Lung (tissue), 12 donors: ENCODE measurements around the gene BCL7A. TPM values are rescaled to one million over a fixed set of nuclear protein-coding genes. Genes with fewer than 3 reads are reported as not detected.

Source experiments
- ATAC-seq: fragments of 200-7000 bp; cut with Tn5 transposase; one replicate; pipeline ENCODE4 v1.9.1; 2020; ENCODE audit warnings: moderate number of reproducible peaks; ENCODE audit not compliant: insufficient read depth, low FRiP score
- DNase-seq, 3 donors: peaks; one replicate each; pipeline ENCODE4 v3.0.0-alpha.2; 2013 to 2017
- H3K27ac ChIP-seq, 2 donors: one replicate each; pipeline ENCODE4 v1.5.1; 2013; ENCODE audit warnings: mild to moderate bottlenecking in 2 of 2, moderate library complexity in 2 of 2, control low read depth in 1 of 2, inconsistent platforms in 1 of 2, low read depth in 1 of 2, low read length in 1 of 2
- H3K27me3 ChIP-seq, 3 donors: one replicate each; pipeline ENCODE4 v1.5.1; 2013; ENCODE audit warnings: low read length in 2 of 3; ENCODE audit not compliant: control insufficient read depth in 3 of 3, insufficient read depth in 3 of 3
- H3K36me3 ChIP-seq, 4 donors: one replicate each; pipeline ENCODE4 v1.5.1; 2013; ENCODE audit warnings: low read length in 4 of 4, mild to moderate bottlenecking in 1 of 4, moderate library complexity in 1 of 4; ENCODE audit not compliant: control insufficient read depth in 4 of 4, insufficient read depth in 4 of 4
- H3K4me1 ChIP-seq, 5 donors: one replicate each; pipeline ENCODE4 v1.5.1; 2013; ENCODE audit warnings: low read length in 5 of 5, mild to moderate bottlenecking in 2 of 5, moderate library complexity in 1 of 5; ENCODE audit not compliant: control insufficient read depth in 5 of 5, insufficient read depth in 5 of 5
- H3K4me3 ChIP-seq: one replicate; pipeline ENCODE4 v1.5.1; 2013; ENCODE audit warnings: mild to moderate bottlenecking, control low read depth, moderate library complexity
- H3K9ac ChIP-seq, 2 donors: one replicate each; pipeline ENCODE4 v1.5.1; 2013; ENCODE audit warnings: low read length in 2 of 2, control low read depth in 1 of 2; ENCODE audit not compliant: insufficient read depth in 1 of 2
- H3K9me3 ChIP-seq, 4 donors: one replicate each; pipeline ENCODE4 v1.5.1; 2013; ENCODE audit warnings: low read length in 3 of 4, mild to moderate bottlenecking in 1 of 4, moderate library complexity in 1 of 4; ENCODE audit not compliant: control insufficient read depth in 4 of 4, insufficient read depth in 3 of 4
- WGBS, 2 donors: extraction: QIAGEN DNeasy Blood & Tissue Kit; methylation state at CpG; one replicate each; pipeline ENCODE4 v1.1.7; 2013; 5-methylcytosine and 5-hydroxymethylcytosine counted together
- polyA plus RNA-seq, 2 donors: library from polyadenylated mRNA; stranded (reverse); fragments of 200-250 nt; gene quantifications; one replicate each; pipeline ENCODE4 v1.2.1, GENCODE V29; 2013
- total RNA-seq, 2 donors: library from RNA; depleted of rRNA in 1 of 2; stranded (reverse); fragments of >200 nt in 1 of 2; gene quantifications; one replicate each; pipeline ENCODE4 v1.2.1, GENCODE V29; 2014 to 2021
- TF ChIP-seq, protein P1 (sequence below): IDR thresholded peaks from 2 replicates; pipeline ENCODE4 v1.5.1; 2012; ENCODE audit warnings: mild to moderate bottlenecking; ENCODE audit errors: control extremely low read depth, extremely low read depth
- donor health status: control.
- donor health status: control.
- donor health status: Bipolar disorder and iron deficiency.
- donor health status: healthy.
- donor health status: DM: yes; HTN: yes; CAD: no.

The BCL7A gene
- total and polyA plus RNA-seq, 4 donors: 3.4 to 21.2 (median 8.8) TPM

DNA sequence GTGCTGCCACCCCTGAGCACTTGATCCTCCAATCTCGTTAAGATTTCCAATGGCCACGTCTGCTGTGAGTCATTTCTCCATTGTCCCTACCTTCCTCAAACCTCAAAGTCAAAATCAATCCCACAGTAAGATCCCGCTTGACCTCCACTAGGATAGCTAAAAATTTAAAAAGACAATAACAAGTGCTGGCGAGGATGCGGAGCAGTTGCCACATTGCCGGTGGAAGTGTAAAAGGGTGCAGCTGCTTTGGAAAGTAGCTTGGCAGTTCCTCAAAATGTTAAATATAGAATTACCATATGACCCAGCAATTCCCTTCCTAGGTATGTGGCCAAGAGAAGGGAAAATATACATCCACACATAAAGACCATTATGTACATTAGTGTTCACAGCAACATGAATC, 9.5 kb upstream of the BCL7A start:
- DNase-seq (no peak), ATAC-seq (no peak)
- no peak overlapping the region for H3K9ac ChIP-seq

DNA sequence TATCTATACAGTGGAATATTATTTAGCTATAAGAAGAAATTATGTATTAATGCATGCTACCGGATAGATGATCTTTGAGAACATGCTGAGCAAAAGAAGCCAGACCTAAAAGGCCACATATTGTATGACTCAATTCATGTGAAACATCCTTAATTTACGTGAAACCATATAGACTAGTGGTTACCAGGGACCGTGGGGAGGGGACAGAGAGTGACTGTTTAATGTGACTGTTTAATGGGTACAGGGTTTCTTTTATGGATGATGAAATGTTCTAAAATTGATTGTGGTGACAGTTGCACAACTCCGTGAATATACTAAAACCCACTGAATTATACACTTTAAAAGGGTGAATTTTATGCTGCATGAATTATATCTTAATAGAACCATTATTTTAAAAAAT, 8.5 kb upstream of the BCL7A start:
- Histone ChIP-seq H3K9ac (no peak overlapping the region), H3K4me3 (no peak overlapping the region), H3K36me3 (no peaks in the 10 kb centered on the region), H3K27me3 (no peaks in the 10 kb centered on the region), H3K27ac (no peak overlapping the region), H3K4me1 (no peaks in the 10 kb centered on the region), H3K9me3 (peaks cover 0 to 2% (median 0%) of the 10 kb centered on the region in 4 donors)
- ATAC-seq (no peak), DNase-seq (no peak)
- WGBS, 2 donors: 61 to 84% methylated on average over 4 of the region's 4 CpGs
- TF ChIP-seq, protein P1, sequence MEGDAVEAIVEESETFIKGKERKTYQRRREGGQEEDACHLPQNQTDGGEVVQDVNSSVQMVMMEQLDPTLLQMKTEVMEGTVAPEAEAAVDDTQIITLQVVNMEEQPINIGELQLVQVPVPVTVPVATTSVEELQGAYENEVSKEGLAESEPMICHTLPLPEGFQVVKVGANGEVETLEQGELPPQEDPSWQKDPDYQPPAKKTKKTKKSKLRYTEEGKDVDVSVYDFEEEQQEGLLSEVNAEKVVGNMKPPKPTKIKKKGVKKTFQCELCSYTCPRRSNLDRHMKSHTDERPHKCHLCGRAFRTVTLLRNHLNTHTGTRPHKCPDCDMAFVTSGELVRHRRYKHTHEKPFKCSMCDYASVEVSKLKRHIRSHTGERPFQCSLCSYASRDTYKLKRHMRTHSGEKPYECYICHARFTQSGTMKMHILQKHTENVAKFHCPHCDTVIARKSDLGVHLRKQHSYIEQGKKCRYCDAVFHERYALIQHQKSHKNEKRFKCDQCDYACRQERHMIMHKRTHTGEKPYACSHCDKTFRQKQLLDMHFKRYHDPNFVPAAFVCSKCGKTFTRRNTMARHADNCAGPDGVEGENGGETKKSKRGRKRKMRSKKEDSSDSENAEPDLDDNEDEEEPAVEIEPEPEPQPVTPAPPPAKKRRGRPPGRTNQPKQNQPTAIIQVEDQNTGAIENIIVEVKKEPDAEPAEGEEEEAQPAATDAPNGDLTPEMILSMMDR: no peak

More for the DNA sequence above, 9.5 kb upstream of the BCL7A start:
- Histone ChIP-seq H3K4me3 (no peak overlapping the region), H3K36me3 (no peaks in the 10 kb centered on the region), H3K27me3 (no peaks in the 10 kb centered on the region), H3K4me1 (no peaks in the 10 kb centered on the region), H3K9me3 (no peaks in the 10 kb centered on the region), H3K27ac (no peak overlapping the region)
- 82 to 84% methylated on average over 6 of the region's 6 CpGs for WGBS, 2 donors
- TF ChIP-seq, protein P1: no peak

DNA sequence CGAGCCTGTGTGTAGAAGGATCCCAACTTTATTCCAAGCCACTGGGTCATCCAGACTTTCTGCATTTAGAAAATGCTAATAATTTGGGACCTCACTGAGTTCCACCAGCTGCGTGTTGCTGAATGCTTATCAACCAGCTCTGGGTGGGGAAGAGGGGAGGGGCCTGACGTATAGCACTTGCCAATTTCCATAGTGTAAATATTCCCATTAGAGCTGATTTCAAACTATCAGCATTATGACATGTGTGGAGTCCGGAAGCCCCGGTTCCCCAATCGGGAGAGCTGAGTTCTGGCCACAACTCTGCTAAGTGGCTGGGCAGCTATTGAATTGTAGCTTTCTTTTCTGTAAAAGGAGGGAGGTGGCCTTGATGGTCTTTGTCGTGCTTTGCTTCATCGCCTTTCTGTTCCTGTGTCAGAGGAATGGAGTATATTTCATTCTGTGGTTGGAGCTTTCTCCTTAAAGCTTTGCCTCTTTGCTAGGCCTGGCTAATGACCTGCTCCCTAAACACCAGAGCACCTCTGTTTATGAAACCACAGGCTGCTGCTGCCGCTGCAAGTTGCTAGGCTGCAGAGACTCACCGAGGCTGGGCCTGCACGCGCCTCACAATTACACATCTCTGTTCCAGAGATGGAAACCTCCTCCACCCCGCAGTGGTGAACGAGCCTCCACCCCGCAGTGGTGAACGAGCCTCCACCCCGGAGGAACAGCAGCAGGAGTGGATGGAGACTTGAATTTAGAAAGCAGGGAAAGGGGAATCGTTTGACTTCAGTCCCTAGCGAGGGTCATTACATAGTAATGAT, 7.7 kb upstream of the BCL7A start:
- WGBS, 2 donors: 83 to 91% methylated on average over 19 of the region's 19 CpGs
- TF ChIP-seq, protein P1: no peak
- ATAC-seq: no peak
- peaks cover 0 to 4% (median 0%) of the 10 kb centered on the region in 4 donors for H3K9me3 ChIP-seq
- no peak overlapping the region for H3K9ac ChIP-seq
- no peak overlapping the region for H3K27ac ChIP-seq
- H3K27me3 ChIP-seq: no peaks in the 10 kb centered on the region
- no peak overlapping the region for H3K4me3 ChIP-seq
- H3K36me3 ChIP-seq: no peaks in the 10 kb centered on the region
- H3K4me1 ChIP-seq: no peaks in the 10 kb centered on the region
- DNase-seq: no peak

DNA sequence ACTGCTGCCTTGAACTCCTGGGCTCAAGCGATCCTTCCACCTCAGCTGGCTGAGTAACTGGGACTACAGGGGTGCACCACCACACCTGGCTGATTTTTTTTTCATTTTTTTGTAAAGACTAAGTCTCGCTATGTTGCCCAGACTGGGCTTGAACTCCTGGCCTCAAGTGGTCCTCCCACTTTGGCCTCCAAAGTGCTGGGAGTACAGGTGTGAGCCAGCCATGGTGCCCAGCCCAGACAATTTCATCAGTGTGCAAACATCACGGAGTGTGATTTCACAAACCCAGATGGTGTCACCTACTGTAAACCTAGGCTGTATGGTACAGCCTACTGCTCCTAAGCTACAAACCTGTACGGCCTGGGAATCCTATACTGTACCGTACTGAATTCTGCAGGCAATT, 6.9 kb upstream of the BCL7A start:
- DNase-seq: no peak
- no peak for ATAC-seq
- Histone ChIP-seq H3K27me3 (no peaks in the 10 kb centered on the region), H3K9ac (no peak overlapping the region), H3K4me3 (no peak overlapping the region), H3K4me1 (no peaks in the 10 kb centered on the region), H3K36me3 (no peaks in the 10 kb centered on the region), H3K9me3 (peaks cover 0 to 4% (median 0%) of the 10 kb centered on the region in 4 donors), H3K27ac (no peak overlapping the region)
- WGBS, 2 donors: 89 to 91% methylated on average over 5 of the region's 5 CpGs
- TF ChIP-seq, protein P1: no peak
